Lower leg skin (tissue), 4 donors: ENCODE measurements around the gene KCTD7. TPM values are rescaled to one million over a fixed set of nuclear protein-coding genes. Genes with fewer than 3 reads are reported as not detected.
"Not testable (repeated sequence)": the region's sequence is repeated elsewhere in the genome, so short reads cannot be mapped to it uniquely, and the experiment has no call there.

Source experiments
- DNase-seq, 2 donors: peaks; one replicate each; pipeline ENCODE4 v3.0.0-alpha.2; 2019; ENCODE audit warnings: low spot score in 2 of 2
- H3K4me3 ChIP-seq: fragments of 200-600 bp; sonication (generic); 2 replicates; pipeline ENCODE4 v1.5.1; 2017; ENCODE audit warnings: mild to moderate bottlenecking, low read depth; ENCODE audit not compliant: poor library complexity, severe bottlenecking
- CTCF ChIP-seq, 3 donors: fragments of 450-650 bp; IDR thresholded peaks; one replicate each; pipeline ENCODE4 v1.5.1; 2016; ENCODE audit warnings: antibody characterized with exemption in 3 of 3, mild to moderate bottlenecking in 3 of 3, moderate library complexity in 2 of 3
- POLR2A ChIP-seq, 2 donors: fragments of 450-650 bp; IDR thresholded peaks; one replicate each; pipeline ENCODE4 v1.6.1; 2016 to 2017; ENCODE audit warnings: antibody characterized with exemption in 2 of 2, mild to moderate bottlenecking in 1 of 2, moderate library complexity in 1 of 2
- WGBS, 2 donors: methylation state at CpG; one replicate each; pipeline ENCODE4 v1.1.5; 2018; 5-methylcytosine and 5-hydroxymethylcytosine counted together
- intact Hi-C: fragments of 100-400 bp; cut with DNase I; formaldehyde crosslinking; loops from one replicate; pipeline ENCODE4 v1.15.0; 2023; ENCODE audit warnings: low total_unique reads
- total RNA-seq, 4 donors: library from RNA; depleted of rRNA; stranded (reverse); fragments of >200 nt; gene quantifications; one replicate each; pipeline ENCODE4 v1.1.0, GENCODE V29; 2016

The KCTD7 gene
- total RNA-seq, 4 donors from 2014 or later, result 5.1 to 8.2 (median 6.1) TPM

- TF ChIP-seq CTCF (IDR thresholded peaks at IDR 0.05), result no peak
- TF ChIP-seq POLR2A (IDR thresholded peaks at IDR 0.05), result no peak
- WGBS, 2 donors, result 91 to 93% methylated on average over 7 of the region's 7 CpGs
Observed at GRCh38 chr7:66668677-66669076, 40.0 kb downstream of the KCTD7 start.

GRCh38 chr7:66669088-66669487 lies 40.4 kb downstream of the KCTD7 start:
- H3K4me3 ChIP-seq, result no peak overlapping the region
- DNase-seq, result no peak
- TF ChIP-seq CTCF (IDR thresholded peaks at IDR 0.05), result no peak
- no peak for TF ChIP-seq POLR2A (IDR thresholded peaks at IDR 0.05)
- 74 to 78% methylated on average over 6 to 7 of the region's 7 CpGs for WGBS, 2 donors
- intact Hi-C loops, result no loop called here

More at GRCh38 chr7:66668677-66669076, 40.0 kb downstream of the KCTD7 start:
- no peak for DNase-seq
- intact Hi-C loops, result no loop called here
- no peak overlapping the region for H3K4me3 ChIP-seq

- intact Hi-C loops, result no loop called here
- 87 to 95% methylated on average over 5 of the region's 5 CpGs for WGBS, 2 donors
- no peak overlapping the region for H3K4me3 ChIP-seq
- TF ChIP-seq POLR2A (IDR thresholded peaks at IDR 0.05), result no peak
- no peak for TF ChIP-seq CTCF (IDR thresholded peaks at IDR 0.05)
- no peak for DNase-seq
Observed at GRCh38 chr7:66669496-66669895, 40.8 kb downstream of the KCTD7 start.

- TF ChIP-seq CTCF (IDR thresholded peaks at IDR 0.05) (no peak), POLR2A (IDR thresholded peaks at IDR 0.05) (no peak)
- 94 to 100% methylated on average over 3 of the region's 3 CpGs for WGBS, 2 donors
- no peak for DNase-seq
- no peak overlapping the region for H3K4me3 ChIP-seq
- intact Hi-C loops, result no loop called here
Observed at GRCh38 chr7:66671034-66671433, 42.4 kb downstream of the KCTD7 start.

GRCh38 chr7:66671486-66671885 lies 42.8 kb downstream of the KCTD7 start:
- 83 to 88% methylated on average over 2 of the region's 2 CpGs for WGBS, 2 donors
- intact Hi-C loops, DNase-seq, H3K4me3 ChIP-seq: not testable (repeated sequence)

GRCh38 chr7:66672432-66673123 lies 43.9 kb downstream of the KCTD7 start:
- intact Hi-C loops, H3K4me3 ChIP-seq, DNase-seq: not testable (repeated sequence)
- WGBS, 2 donors, result 71 to 80% methylated on average over 2 of the region's 5 CpGs

- 55% methylated on average over 6 of the region's 7 CpGs; no CpG with 5 or more reads in 1 of the 2 donors for WGBS, 2 donors
- intact Hi-C loops, result not testable (repeated sequence)
Observed at GRCh38 chr7:66673124-66673640, 44.5 kb downstream of the KCTD7 start.

More at GRCh38 chr7:66673124-66673640, 44.5 kb downstream of the KCTD7 start:
- H3K4me3 ChIP-seq, DNase-seq: not testable (repeated sequence)
